HG02759 (cell line): ENCODE data around the gene TERB2.
"Not testable (repeated sequence)": the region's sequence is repeated elsewhere in the genome, so short reads cannot be mapped to it uniquely, and the experiment has no call there.

ENCODE experiments used
- ATAC-seq: cut with Tn5 transposase; IDR thresholded peaks from one replicate; pipeline ENCODE4 v1.9.1; 2021; ENCODE audit warnings: mild to moderate bottlenecking, moderate library complexity; ENCODE audit not compliant: unreplicated experiment

TERB2 gene

DNA sequence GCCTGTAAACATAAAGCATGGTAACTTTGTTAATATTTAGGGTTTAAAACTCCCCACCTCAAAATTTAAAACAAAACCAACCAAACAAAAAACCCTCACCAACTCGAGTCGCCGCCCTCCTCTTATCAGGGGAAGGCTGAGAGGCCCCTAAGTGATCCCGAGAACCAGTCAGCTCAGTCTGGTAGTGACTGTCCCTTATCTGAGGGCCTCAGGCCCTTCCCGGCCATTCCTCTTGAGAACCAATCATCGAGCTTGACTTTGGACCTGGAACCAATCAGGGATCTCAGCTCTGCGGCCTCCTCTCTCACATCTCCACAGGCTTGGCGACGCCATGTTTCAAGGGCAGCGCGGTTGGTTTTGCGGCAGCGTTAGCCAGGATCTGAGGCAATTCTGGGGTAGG, at the start of gene TERB2:
Gene TERB2 (plus strand): TSS at position 300 of the 400 bp plus-strand sequence. CDS start 32 bp downstream, at position 332.
- ATAC-seq: no peak

- no peak for ATAC-seq
Observed at GRCh38 chr15:44909423-44909822, 47.1 kb upstream of the TERB2 start.

GRCh38 chr15:44910981-44911625, 45.4 kb upstream of the TERB2 start:
- ATAC-seq: no peak

GRCh38 chr15:44912186-44912585, 44.3 kb upstream of the TERB2 start:
- not testable (repeated sequence) for ATAC-seq

GRCh38 chr15:44912974-44913448, 43.5 kb upstream of the TERB2 start:
- not testable (repeated sequence) for ATAC-seq

DNA sequence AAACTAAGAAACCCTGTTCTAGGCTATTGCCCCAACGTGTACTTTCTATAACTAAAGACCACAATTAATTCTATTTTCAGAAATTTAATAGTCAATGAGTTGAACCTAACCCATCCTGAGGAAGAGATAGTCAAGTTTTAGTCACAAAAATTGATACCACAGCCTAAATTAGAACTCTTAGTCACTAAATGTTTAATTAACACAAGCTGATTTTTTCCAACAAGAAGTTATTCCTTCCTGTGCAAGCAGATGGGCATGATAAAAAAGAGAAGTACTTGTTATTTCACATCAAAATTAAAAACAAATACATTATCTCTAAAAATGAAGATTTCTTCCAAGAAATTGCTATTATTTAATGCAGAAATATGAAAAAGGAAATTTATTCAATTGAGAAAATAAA, 38.4 kb upstream of the TERB2 start:
- ATAC-seq: no peak

DNA sequence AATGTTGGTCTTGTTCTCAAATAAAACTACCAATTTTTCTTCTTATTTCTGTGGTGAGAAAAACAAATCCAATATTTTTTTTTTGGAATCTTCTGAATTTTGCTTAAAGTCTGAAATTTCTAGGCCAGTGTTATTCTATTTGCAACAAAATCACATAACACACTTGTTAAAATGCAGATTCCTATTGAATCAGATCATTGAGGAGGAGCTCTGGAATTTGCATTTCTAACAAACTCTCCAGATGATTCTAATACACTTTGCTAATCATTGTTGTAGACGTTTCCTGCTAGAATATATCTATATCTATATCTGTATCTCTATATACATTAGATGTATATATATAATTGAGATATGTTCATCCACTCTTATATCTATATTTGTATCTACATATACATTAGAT, 27.8 kb upstream of the TERB2 start:
- not testable (repeated sequence) for ATAC-seq

DNA sequence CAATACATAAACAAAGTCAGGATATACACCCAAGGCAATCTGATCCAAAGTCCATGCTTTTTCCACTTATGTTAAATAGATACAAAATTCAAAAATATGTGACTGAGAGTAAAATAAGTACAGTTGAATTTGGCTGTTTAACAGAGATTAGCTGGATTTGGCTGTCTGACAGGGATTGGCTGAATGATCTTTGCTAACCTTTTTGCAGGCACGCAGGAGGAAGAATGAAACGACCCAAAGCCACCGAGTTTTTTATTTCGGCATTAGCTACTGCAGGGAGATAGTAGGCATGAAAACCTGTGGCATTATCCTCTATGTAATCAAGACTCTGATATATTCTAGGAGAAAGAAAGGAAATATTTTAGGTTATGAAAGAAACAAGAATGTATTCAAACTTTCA, 26.2 kb upstream of the TERB2 start:
- ATAC-seq: not testable (repeated sequence)

GRCh38 chr15:44958302-44958701, 1.8 kb downstream of the TERB2 start:
- ATAC-seq: not testable (repeated sequence)

GRCh38 chr15:44968475-44968874, 12.0 kb downstream of the TERB2 start:
- no peak for ATAC-seq

DNA sequence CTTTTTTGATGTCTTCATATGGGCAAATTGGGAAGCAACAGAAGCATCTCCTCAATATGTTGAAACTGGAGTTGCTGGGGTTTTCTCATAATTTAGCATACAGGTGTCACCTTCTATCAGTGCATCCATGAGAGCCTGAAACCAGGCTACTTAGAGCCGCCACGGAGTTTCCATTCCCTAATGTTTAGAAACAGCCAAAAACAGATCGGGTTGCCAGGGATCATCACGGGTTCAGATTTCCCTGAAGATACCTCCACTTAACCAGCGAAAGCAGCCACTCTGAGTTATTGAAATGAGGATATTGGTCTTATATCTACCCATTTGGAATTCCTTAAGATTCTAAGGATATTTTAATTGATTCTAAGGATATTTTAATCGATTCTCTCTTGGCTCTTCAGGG, 14.5 kb downstream of the TERB2 start:
- ATAC-seq: no peak

DNA sequence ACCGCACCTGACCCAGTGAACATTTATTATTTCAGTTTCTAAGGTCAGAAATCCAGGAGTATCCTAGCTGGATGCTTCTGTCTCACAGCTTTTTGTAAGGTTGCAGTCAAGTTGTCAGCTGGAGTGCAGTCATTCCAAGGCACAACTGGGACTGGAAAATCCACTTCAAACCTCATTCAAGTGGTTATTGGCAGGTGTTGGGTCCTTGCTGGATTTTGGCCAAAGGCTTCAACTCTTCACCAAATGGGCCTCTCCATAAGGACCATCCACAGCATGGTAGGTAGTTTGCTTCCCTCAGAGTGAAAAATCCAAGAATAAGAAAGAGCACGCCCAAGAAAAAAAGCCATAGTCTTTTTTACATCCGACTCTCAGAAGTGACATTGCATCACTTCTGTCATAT, 19.7 kb downstream of the TERB2 start:
- not testable (repeated sequence) for ATAC-seq

- not testable (repeated sequence) for ATAC-seq
Observed at GRCh38 chr15:44977781-44978180, 21.3 kb downstream of the TERB2 start.

- not testable (repeated sequence) for ATAC-seq
Observed at GRCh38 chr15:44979617-44980339, 23.3 kb downstream of the TERB2 start.

DNA sequence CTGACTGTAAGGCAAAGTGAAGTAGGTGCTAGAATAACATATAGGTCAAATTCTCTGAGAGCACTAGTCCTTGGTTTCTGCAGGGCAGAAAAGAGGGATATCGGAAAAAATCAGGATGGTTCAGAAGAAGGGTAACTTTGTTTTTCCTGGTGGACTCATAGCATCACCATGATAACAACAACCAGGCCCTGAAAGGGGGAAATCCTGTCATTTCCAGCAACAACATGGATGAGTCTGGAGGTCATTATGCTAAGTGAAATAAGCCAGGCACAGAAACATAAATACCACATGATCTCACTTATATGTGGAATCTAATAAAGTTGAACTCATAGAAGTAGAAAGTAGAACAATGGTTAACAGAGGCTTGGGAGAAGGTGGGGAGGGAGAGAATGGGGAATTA, 27.7 kb downstream of the TERB2 start:
- ATAC-seq: not testable (repeated sequence)

GRCh38 chr15:44986346-44987055, 30.0 kb downstream of the TERB2 start:
- not testable (repeated sequence) for ATAC-seq

DNA sequence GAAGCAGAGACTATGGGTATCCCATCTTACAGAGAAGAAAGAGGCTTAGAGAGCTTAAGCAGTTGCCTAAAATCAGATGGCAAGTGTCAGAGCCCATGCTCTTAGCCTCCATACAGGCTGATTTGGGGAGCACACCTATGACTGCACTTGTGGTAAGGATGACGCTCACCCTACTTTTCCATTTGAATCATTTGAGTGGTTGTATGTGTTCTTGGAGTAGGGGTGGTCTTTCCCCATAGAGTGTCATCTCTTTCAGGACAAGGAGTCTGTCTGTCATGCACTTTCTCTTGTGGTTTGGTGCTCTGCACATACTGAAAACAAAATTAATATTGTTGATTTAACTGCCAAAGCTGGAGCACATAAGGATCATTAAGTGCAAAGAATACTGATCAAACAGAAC, 31.2 kb downstream of the TERB2 start:
- not testable (repeated sequence) for ATAC-seq

GRCh38 chr15:44988184-44988869, 31.8 kb downstream of the TERB2 start:
- ATAC-seq: not testable (repeated sequence)

DNA sequence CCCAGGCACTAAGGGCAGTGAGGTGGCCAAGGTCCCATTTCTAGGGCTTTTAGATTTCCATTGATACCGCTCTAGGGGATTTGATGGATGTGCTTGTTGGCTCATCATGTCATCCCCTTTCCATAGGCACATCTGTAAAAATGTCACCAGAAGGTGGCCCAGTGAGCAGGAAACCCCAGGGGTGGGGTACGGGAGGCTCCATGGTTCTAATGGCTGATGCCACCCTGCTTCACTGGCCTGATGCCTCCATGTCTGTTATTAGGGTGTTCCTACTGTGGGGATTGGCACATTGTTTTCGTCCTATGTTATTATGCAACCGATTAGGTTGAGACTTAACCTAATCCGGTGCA, 32.4 kb downstream of the TERB2 start:
- ATAC-seq: not testable (repeated sequence)

DNA sequence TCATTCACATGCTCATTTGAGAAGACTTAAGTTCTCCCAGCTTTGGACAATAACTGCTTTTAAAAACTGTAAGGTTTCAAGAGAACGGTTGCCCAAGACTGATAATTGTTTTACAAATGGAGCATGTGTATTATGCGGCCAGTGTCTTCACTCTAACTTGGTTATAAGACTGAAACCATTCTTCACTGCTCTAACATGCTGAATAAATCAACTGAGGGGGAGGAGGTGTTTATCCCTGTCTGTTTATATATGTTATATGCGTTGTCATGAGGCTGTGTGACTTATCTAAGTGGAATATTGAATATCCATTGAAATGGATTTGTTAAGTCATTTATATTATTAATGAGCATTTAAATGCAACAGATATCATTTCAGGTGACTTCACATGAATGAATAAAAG, 41.1 kb downstream of the TERB2 start:
- ATAC-seq: not testable (repeated sequence)

DNA sequence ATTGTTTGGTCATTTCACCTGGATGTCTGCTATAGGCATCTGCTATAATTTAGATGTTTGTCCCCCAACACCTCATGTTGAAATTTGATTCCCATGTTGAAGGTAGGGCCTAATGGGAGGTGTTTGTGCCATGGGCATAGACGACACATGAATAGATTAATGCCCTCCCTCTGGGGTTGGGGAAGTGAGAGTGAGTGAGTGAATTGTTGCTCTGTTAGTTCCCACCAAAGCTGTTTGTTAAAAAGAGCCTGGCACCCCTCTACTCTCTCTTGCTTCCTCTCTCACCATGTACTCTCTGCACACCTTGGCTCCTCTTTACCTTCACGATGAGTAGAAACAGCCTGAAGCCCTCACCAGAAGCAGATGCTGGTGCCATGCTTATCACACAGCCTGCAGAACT, 42.6 kb downstream of the TERB2 start:
- ATAC-seq: no peak
